Astrocyte (in vitro differentiated cells and primary cell): ENCODE results near the gene GM2A.

Source experiments
- EZH2 ChIP-seq: IDR thresholded peaks from 2 replicates; pipeline ENCODE4 v1.6.1; 2012; ENCODE audit warnings: mild to moderate bottlenecking, low read length, inconsistent platforms; ENCODE audit not compliant: insufficient read depth
- TF ChIP-seq, protein P1 (sequence below): IDR thresholded peaks from 2 replicates; pipeline ENCODE4 v1.5.1; 2011; ENCODE audit warnings: low read depth, mild to moderate bottlenecking, inconsistent platforms, low read length, moderate library complexity; ENCODE audit not compliant: insufficient read depth

DNA sequence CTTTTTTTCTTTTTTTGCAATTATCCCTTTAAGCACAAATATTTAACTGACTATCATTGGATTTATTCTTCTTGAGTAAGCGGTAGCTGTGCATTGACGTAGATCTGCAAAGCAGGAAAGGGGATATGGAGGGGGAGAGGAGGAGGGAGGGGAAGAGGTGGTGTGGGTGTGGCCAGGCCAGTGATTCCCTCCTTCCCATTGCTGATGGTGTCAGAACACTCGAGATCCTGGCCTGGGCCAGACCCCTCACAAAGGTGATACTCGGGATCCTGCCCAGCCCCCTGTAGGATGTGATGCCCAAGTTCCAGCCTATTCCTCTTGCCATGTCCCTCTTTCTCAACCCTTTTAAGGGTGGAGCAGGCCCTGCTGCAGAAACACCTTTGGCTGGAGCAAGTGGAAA, 40.6 kb downstream of the GM2A start:
- TF ChIP-seq, protein P1, sequence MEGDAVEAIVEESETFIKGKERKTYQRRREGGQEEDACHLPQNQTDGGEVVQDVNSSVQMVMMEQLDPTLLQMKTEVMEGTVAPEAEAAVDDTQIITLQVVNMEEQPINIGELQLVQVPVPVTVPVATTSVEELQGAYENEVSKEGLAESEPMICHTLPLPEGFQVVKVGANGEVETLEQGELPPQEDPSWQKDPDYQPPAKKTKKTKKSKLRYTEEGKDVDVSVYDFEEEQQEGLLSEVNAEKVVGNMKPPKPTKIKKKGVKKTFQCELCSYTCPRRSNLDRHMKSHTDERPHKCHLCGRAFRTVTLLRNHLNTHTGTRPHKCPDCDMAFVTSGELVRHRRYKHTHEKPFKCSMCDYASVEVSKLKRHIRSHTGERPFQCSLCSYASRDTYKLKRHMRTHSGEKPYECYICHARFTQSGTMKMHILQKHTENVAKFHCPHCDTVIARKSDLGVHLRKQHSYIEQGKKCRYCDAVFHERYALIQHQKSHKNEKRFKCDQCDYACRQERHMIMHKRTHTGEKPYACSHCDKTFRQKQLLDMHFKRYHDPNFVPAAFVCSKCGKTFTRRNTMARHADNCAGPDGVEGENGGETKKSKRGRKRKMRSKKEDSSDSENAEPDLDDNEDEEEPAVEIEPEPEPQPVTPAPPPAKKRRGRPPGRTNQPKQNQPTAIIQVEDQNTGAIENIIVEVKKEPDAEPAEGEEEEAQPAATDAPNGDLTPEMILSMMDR = no peak
- no peak for TF ChIP-seq EZH2
